ENCODE measurements around the gene APOH.

APOH gene

DNA sequence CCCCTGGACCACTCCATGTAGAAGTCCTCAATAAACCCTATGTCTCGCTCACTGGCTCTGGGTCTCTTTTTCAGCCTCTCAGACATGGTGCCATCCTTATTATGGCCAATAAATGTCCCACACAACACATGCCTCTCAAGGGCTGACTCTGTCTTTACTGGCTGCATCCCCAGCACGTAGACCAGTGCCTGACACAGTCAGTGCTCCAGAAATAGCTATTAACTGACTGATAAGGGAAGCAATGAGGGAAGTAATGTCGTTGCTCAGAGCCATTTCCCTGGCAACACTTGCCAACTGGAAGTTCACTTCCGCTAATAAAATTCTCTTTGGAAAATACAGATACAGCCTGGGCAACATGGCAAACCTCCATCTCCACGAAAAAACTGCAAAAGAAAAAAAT lies 19.1 kb upstream of the APOH start:
- DNase-seq (ENCODE audit: low read depth), result no peak
- no peak overlapping the region for H3K4me3 ChIP-seq (ENCODE audit: low read depth, low read length)
- TF ChIP-seq, protein P1, sequence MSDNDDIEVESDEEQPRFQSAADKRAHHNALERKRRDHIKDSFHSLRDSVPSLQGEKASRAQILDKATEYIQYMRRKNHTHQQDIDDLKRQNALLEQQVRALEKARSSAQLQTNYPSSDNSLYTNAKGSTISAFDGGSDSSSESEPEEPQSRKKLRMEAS (IDR thresholded peaks at IDR 0.05; ENCODE audit: low read depth, low read length), result no peak
- TF ChIP-seq MYC (IDR thresholded peaks at IDR 0.05; ENCODE audit: low read depth, low read length) (no peak), POLR2A (IDR thresholded peaks at IDR 0.05; ENCODE audit: extremely low read depth, insufficient read length) (no peak)
- TF ChIP-seq, protein P2, sequence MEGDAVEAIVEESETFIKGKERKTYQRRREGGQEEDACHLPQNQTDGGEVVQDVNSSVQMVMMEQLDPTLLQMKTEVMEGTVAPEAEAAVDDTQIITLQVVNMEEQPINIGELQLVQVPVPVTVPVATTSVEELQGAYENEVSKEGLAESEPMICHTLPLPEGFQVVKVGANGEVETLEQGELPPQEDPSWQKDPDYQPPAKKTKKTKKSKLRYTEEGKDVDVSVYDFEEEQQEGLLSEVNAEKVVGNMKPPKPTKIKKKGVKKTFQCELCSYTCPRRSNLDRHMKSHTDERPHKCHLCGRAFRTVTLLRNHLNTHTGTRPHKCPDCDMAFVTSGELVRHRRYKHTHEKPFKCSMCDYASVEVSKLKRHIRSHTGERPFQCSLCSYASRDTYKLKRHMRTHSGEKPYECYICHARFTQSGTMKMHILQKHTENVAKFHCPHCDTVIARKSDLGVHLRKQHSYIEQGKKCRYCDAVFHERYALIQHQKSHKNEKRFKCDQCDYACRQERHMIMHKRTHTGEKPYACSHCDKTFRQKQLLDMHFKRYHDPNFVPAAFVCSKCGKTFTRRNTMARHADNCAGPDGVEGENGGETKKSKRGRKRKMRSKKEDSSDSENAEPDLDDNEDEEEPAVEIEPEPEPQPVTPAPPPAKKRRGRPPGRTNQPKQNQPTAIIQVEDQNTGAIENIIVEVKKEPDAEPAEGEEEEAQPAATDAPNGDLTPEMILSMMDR (IDR thresholded peaks at IDR 0.05; ENCODE audit: low read depth, low read length), result no peak

DNA sequence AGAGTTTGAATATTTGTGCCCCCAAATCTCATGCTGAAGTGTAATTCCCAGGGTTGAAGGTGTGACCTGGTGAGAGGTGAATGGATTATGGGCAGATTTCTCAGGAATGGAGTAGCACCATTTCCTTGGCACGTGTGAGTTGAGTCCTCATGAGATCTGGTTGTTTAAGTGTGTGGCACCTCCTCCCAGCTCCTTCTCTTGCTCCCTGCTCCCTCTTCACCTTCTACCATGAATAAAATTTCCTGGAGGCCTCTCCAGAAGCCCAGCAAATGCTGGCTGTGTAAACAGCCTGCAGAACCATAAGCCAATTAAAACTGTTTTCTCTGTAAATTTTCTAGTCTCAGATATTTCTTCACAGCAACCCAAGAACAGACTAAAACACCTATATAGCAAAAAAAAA lies 12.6 kb upstream of the APOH start:
- DNase-seq (ENCODE audit: low read depth), result no peak
- TF ChIP-seq MYC (IDR thresholded peaks at IDR 0.05; ENCODE audit: low read depth, low read length), result no peak
- TF ChIP-seq, protein P1 (IDR thresholded peaks at IDR 0.05; ENCODE audit: low read depth, low read length), result no peak
- TF ChIP-seq POLR2A (IDR thresholded peaks at IDR 0.05; ENCODE audit: extremely low read depth, insufficient read length), result no peak
- TF ChIP-seq, protein P2 (IDR thresholded peaks at IDR 0.05; ENCODE audit: low read depth, low read length), result no peak
- H3K4me3 ChIP-seq (ENCODE audit: low read depth, low read length), result no peak overlapping the region

DNA sequence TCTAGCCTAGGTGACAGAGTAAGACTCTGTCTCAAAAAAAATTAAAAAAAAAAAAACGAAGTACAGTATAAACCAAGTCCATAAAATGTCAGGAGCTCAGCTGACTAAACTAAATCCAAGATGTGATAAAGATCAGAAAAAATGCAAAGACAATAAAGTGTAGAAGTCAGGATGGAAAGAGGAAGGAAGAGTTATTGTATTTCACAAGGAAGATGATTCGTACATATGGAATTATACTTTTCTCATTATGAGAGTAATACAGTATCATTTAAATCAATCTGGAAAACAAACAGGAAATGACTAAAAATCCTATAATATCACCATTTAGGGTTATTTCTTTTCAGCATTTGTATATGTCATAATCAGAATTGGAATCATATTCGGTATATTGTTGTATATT lies 11.4 kb upstream of the APOH start:
- H3K4me3 ChIP-seq (ENCODE audit: low read depth, low read length), result no peak overlapping the region
- DNase-seq (ENCODE audit: low read depth), result no peak
- TF ChIP-seq POLR2A (IDR thresholded peaks at IDR 0.05; ENCODE audit: extremely low read depth, insufficient read length) (no peak), MYC (IDR thresholded peaks at IDR 0.05; ENCODE audit: low read depth, low read length) (no peak)
- TF ChIP-seq, protein P2 (IDR thresholded peaks at IDR 0.05; ENCODE audit: low read depth, low read length), result no peak
- TF ChIP-seq, protein P1 (IDR thresholded peaks at IDR 0.05; ENCODE audit: low read depth, low read length), result no peak

DNA sequence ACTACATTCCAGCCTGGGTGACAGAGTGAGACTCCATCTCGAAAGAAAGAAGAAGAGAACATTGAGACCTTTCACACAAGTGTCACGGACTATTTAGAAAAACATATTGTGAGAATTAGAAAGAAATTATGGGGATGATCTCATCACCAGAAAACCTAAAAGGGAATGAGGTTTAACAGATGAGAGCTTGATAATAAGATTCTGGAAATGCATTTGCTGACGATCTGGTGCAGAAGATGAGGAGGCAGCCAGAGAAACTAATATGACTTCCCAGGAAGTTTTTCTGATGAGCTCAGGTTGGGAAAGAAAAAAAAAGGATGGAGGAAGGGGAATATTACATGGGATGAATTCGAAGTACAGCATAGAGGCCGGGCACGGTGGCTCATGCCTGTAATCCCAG lies 10.8 kb upstream of the APOH start:
- no peak for DNase-seq (ENCODE audit: low read depth)
- no peak for TF ChIP-seq MYC (IDR thresholded peaks at IDR 0.05; ENCODE audit: low read depth, low read length)
- TF ChIP-seq, protein P1 (IDR thresholded peaks at IDR 0.05; ENCODE audit: low read depth, low read length), result no peak
- no peak for TF ChIP-seq POLR2A (IDR thresholded peaks at IDR 0.05; ENCODE audit: extremely low read depth, insufficient read length)
- TF ChIP-seq, protein P2 (IDR thresholded peaks at IDR 0.05; ENCODE audit: low read depth, low read length), result no peak
- H3K4me3 ChIP-seq (ENCODE audit: low read depth, low read length), result no peak overlapping the region

DNA sequence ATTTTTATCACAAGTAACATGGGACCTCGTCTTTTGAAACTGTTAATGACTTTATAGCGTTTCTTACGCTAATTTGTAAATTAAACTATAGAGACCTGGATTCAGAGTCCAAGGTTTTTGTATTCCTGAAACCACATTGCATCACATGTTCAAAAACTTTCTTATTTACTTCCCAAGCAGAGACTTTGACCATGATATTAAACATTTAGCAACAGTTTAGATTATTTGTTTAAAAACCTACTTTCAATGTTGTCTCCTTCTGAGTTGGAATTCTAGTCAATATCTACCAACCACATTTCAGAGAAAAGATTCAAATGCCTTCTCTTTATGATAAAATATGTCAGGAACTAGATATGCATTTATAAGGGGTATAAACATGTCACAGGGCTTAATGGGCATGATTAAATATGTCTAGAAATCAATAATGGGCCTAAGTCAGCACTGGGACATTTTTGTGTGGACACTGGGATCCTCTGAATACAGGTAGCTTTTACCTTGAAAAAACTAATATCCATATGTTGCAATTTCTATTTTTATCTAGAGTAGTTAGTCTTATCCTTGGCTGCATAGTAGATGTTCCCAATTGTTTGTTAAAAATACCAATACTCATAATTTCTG lies 6.3 kb upstream of the APOH start:
- no peak overlapping the region for H3K4me3 ChIP-seq (ENCODE audit: low read depth, low read length)
- no peak for DNase-seq (ENCODE audit: low read depth)
- TF ChIP-seq, protein P1 (IDR thresholded peaks at IDR 0.05; ENCODE audit: low read depth, low read length), result no peak
- TF ChIP-seq MYC (IDR thresholded peaks at IDR 0.05; ENCODE audit: low read depth, low read length), result no peak
- TF ChIP-seq POLR2A (IDR thresholded peaks at IDR 0.05; ENCODE audit: extremely low read depth, insufficient read length), result no peak
- TF ChIP-seq, protein P2 (IDR thresholded peaks at IDR 0.05; ENCODE audit: low read depth, low read length), result no peak
